NCI-H510A (cell line): ENCODE data around the gene NPY5R.

Source experiments
- DNase-seq: peaks from one replicate; lab custom pipeline; 2025; lab: John Stamatoyannopoulos, UW

The NPY5R gene

GRCh38 chr4:163384926-163385325, 41.2 kb downstream of the NPY5R start:
- DNase-seq = no peak

DNA sequence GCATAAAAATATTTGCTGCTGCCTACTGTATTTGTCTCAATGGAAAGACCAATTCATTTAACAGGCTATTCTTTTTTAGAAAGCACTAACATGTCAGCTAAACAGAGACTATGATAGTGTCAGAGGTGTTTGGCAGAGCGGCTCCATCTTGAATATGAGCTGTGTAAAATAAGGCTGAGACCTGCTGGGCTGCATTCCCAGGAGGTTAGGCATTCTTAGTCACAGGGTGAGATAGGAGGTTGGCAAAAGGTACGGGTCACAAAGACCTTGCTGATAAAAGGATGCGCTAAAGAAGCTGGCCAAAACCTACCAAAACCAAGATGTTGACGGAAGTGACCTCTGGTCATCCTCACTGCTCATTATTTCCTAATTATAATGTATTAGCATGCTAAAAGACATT, 41.8 kb downstream of the NPY5R start:
- no peak for DNase-seq

DNA sequence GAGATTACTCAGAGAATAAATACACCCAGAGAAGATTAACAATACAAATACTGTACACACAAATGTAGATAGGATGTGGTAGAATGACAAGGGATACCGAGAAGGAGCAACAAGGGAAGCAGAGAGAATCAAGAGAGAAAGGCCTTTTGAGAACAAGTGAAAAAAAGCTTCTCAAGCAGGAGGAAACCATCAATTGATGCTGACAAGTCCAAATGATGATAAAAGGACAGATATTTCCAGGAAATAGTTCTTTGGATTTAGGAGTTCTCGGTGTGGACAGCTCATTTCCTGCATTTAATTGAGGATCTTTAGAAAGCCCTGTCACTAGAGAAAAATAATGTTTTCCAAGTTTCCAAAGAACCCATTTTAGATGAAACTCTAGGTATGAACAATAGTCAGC, 48.1 kb downstream of the NPY5R start:
- no peak for DNase-seq

GRCh38 chr4:163392328-163392727, 48.6 kb downstream of the NPY5R start:
- no peak for DNase-seq

- DNase-seq = no peak
Measured at GRCh38 chr4:163393471-163393870, 49.8 kb downstream of the NPY5R start.

- DNase-seq = no peak
Measured at GRCh38 chr4:163395055-163395454, 51.4 kb downstream of the NPY5R start.

- no peak for DNase-seq
Measured at GRCh38 chr4:163395758-163396157, 52.1 kb downstream of the NPY5R start.

- DNase-seq = no peak
Measured at GRCh38 chr4:163398238-163398637, 54.5 kb downstream of the NPY5R start.

DNA sequence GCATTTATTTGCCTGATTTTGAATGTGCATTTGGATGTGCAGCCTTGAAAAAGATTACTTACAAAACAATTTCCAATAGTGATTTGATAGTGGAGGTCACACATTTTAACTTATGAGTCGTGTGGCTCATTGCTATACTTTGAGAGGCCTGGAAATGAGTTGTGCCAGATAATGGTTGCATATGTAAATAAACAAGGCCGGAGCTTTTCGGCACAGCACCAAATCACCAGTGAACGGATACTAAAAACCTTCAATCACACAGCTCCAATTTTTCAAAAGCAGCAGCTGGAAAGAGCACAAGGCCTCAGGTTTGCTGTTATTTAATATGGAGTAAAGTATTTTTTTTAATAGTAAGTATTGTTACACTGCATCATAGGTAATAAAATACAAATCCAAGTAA, 57.2 kb downstream of the NPY5R start:
- DNase-seq = no peak
